A673 (cell line): ENCODE results near the gene AKNA. TPM values are rescaled to one million over a fixed set of nuclear protein-coding genes. Genes with fewer than 3 reads are reported as not detected.

Experiments used
- BruUV-seq: library from RNA; stranded (reverse); fragments of 400-500 nt; replicated peaks from 2 replicates; lab custom pipeline; 2021; lab: Mats Ljungman, UMichigan
- CTCF ChIA-PET: fragments of 300-600 bp; sonication (Branson Sonifier 250); formaldehyde crosslinking; loops from one replicate; lab custom pipeline; 2022; ENCODE audit warnings: antibody characterized with exemption; lab: Charles Lee
- POLR2A ChIA-PET: fragments of 300-600 bp; sonication (Branson Sonifier 250); formaldehyde crosslinking; loops from one replicate; lab custom pipeline; 2022; ENCODE audit warnings: antibody characterized with exemption; ENCODE audit not compliant: low non-redundant PET; lab: Charles Lee
- DNase-seq: peaks from one replicate; pipeline ENCODE4 v3.0.0-alpha.2; 2015; ENCODE audit warnings: low spot score
- H3K27ac ChIP-seq: fragments of 200-600 bp; sonication (generic); 2 replicates; pipeline ENCODE4 v1.5.1; 2016; ENCODE audit warnings: mixed run types, low read depth, mild to moderate bottlenecking, mixed read lengths, antibody characterized with exemption, low read length; ENCODE audit not compliant: poor library complexity, severe bottlenecking
- H3K27me3 ChIP-seq: fragments of 200-600 bp; sonication (generic); replicated peaks from 2 replicates; pipeline ENCODE4 v1.6.1; 2017; ENCODE audit warnings: mixed run types, low read depth, mild to moderate bottlenecking, mixed read lengths, antibody characterized with exemption, low read length; ENCODE audit not compliant: insufficient read depth, poor library complexity
- H3K36me3 ChIP-seq: fragments of 200-600 bp; sonication (generic); 2 replicates; pipeline ENCODE4 v1.6.1; 2016; ENCODE audit warnings: mixed run types, mild to moderate bottlenecking, mixed read lengths, antibody characterized with exemption, low read length; ENCODE audit not compliant: insufficient read depth, poor library complexity, severe bottlenecking
- H3K4me1 ChIP-seq: fragments of 200-600 bp; sonication (generic); 2 replicates; pipeline ENCODE4 v1.6.1; 2017; ENCODE audit warnings: mixed run types, mild to moderate bottlenecking, mixed read lengths, antibody characterized with exemption, low read length; ENCODE audit not compliant: insufficient read depth, poor library complexity, severe bottlenecking
- H3K4me3 ChIP-seq: fragments of 200-600 bp; sonication (generic); 2 replicates; pipeline ENCODE4 v1.5.1; 2016; ENCODE audit warnings: low read depth, mixed run types, mild to moderate bottlenecking, mixed read lengths, low read length; ENCODE audit not compliant: poor library complexity, severe bottlenecking
- H3K9me3 ChIP-seq: fragments of 200-600 bp; sonication (generic); 2 replicates; pipeline ENCODE4 v1.6.1; 2016; ENCODE audit warnings: mixed run types, low read depth, mild to moderate bottlenecking, mixed read lengths, antibody characterized with exemption, low read length; ENCODE audit not compliant: poor library complexity, severe bottlenecking
- CTCF ChIP-seq: fragments of 300-800, 200-600 bp; sonication (generic); conservative IDR thresholded peaks from 2 replicates; pipeline ENCODE4 v1.5.1; 2017; ENCODE audit warnings: low read depth, mild to moderate bottlenecking, antibody characterized with exemption, low read length, moderate library complexity, mixed read lengths
- EZH2 ChIP-seq: fragments of 200-600 bp; sonication (generic); IDR thresholded peaks from 2 replicates; pipeline ENCODE4 v1.6.1; 2017; ENCODE audit warnings: borderline replicate concordance, low read depth, mild to moderate bottlenecking, mixed read lengths, antibody characterized with exemption, low read length; ENCODE audit not compliant: poor library complexity, severe bottlenecking
- intact Hi-C: fragments of 100-400 bp; cut with micrococcal nuclease; formaldehyde crosslinking; loops from one replicate; pipeline ENCODE4 v1.10.0; 2022; ENCODE audit not compliant: unreplicated experiment
- total RNA-seq: library from RNA; stranded (reverse); gene quantifications from 2 replicates; pipeline ENCODE4 v1.2.3, GENCODE V29; 2021

The AKNA gene
- total RNA-seq, 1 experiment from 2014 or later: 20.4 TPM

GRCh38 chr9:114339130-114339908 lies 48.5 kb downstream of the AKNA start:
- Histone ChIP-seq H3K36me3 (peaks cover 39% of the 10 kb centered on the region), H3K9me3 (no peaks in the 10 kb centered on the region), H3K27ac (no peak overlapping the region), H3K4me3 (no peak overlapping the region), H3K27me3 (no peaks in the 10 kb centered on the region), H3K4me1 (no peaks in the 10 kb centered on the region)
- ChIA-PET POLR2A (no interaction called here), CTCF (interaction anchor here (1.5 kb wide), 1 partner anchor 314 kb away, joined by 5 read pairs; no protein-coding TSS in a partner anchor)
- DNase-seq: peak; percentile 57
- intact Hi-C loops: loop anchor here (1.0 kb wide), 1 partner anchor 314 kb away; no protein-coding TSS in a partner anchor
- no TSS peak for BruUV-seq
- TF ChIP-seq CTCF (peak; percentile 88), EZH2 (no peak)

- BruUV-seq: no TSS peak
- ChIA-PET POLR2A (interaction anchor here (0.6 kb wide), 1 partner anchor 909 kb away, joined by 3 read pairs; no protein-coding TSS in a partner anchor), CTCF (no interaction called here)
- DNase-seq: no peak
- intact Hi-C loops: no loop called here
- Histone ChIP-seq H3K9me3 (no peaks in the 10 kb centered on the region), H3K4me1 (no peaks in the 10 kb centered on the region), H3K4me3 (no peak overlapping the region), H3K36me3 (peaks cover 29% of the 10 kb centered on the region), H3K27me3 (no peaks in the 10 kb centered on the region), H3K27ac (no peak overlapping the region)
- TF ChIP-seq EZH2 (no peak), CTCF (no peak)
These were observed 49.6 kb downstream of the AKNA start for GRCh38 chr9:114338187-114338586.

- CTCF ChIA-PET: no interaction called here
- no TSS peak for BruUV-seq
- intact Hi-C loops: no loop called here
These were observed 50.9 kb downstream of the AKNA start for GRCh38 chr9:114336699-114337395.

More at GRCh38 chr9:114336699-114337395, 50.9 kb downstream of the AKNA start:
- no peak for DNase-seq
- POLR2A ChIA-PET: no interaction called here
- H3K4me3 ChIP-seq: no peak overlapping the region
- TF ChIP-seq EZH2 (no peak), CTCF (no peak)
- H3K27ac ChIP-seq: no peak overlapping the region
- no peaks in the 10 kb centered on the region for H3K9me3 ChIP-seq
- H3K27me3 ChIP-seq: no peaks in the 10 kb centered on the region
- peaks cover 20% of the 10 kb centered on the region for H3K36me3 ChIP-seq
- H3K4me1 ChIP-seq: no peaks in the 10 kb centered on the region
